HG03565 (cell line): ENCODE data around the gene LMAN2L.
"Not testable (repeated sequence)": the region's sequence is repeated elsewhere in the genome, so short reads cannot be mapped to it uniquely, and the experiment has no call there.

ENCODE experiments used
- ATAC-seq: cut with Tn5 transposase; IDR thresholded peaks from one replicate; pipeline ENCODE4 v1.9.1; 2021; ENCODE audit warnings: mild to moderate bottlenecking, moderate library complexity; ENCODE audit not compliant: unreplicated experiment

Gene LMAN2L

GRCh38 chr2:96689431-96689991 is 50.4 kb downstream of the LMAN2L start:
- no peak for ATAC-seq

DNA sequence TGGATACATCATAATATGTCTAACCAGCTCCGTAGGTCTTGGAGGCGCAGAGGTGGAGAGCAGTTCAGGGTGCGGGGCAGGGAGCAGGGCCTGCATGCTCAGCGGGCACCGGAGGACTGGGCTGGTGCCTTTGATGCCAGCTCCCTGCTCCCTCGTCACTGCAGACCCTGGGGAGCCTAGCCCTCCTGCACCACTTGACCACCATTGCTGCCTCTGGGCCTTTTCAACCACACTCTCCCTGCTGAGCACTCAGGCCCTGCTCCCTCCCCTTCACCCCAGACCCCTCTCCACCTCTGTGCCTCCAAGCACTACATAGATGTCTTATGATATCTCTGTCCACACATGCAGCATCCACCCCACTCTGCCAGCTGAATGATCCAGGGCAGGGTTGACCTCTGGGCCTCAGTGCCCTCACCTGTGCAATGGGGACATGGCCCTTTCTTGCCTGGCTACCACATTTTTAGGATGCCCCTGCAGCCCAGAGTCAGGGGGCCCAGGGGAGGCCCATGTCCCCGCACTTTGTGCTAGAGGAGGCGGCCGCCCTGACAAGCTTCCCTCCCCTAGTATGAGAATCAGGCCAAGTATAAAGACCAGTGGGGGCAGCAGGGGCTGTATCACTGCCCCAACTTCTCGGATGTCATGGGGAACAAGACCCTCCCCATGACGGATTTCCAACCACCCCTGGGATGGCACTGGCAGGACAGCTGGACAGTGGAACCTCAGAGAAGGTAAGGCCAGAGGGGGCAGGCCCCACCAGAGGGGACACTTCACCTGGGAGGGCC is 51.0 kb downstream of the LMAN2L start:
- ATAC-seq = no peak

- ATAC-seq = no peak
Measured at GRCh38 chr2:96687711-96688640, 51.9 kb downstream of the LMAN2L start.

- ATAC-seq = no peak
Measured at GRCh38 chr2:96687266-96687665, 52.6 kb downstream of the LMAN2L start.

GRCh38 chr2:96685577-96686459 is 54.0 kb downstream of the LMAN2L start:
- no peak for ATAC-seq

- ATAC-seq = no peak
Measured at GRCh38 chr2:96684883-96685576, 54.8 kb downstream of the LMAN2L start.

DNA sequence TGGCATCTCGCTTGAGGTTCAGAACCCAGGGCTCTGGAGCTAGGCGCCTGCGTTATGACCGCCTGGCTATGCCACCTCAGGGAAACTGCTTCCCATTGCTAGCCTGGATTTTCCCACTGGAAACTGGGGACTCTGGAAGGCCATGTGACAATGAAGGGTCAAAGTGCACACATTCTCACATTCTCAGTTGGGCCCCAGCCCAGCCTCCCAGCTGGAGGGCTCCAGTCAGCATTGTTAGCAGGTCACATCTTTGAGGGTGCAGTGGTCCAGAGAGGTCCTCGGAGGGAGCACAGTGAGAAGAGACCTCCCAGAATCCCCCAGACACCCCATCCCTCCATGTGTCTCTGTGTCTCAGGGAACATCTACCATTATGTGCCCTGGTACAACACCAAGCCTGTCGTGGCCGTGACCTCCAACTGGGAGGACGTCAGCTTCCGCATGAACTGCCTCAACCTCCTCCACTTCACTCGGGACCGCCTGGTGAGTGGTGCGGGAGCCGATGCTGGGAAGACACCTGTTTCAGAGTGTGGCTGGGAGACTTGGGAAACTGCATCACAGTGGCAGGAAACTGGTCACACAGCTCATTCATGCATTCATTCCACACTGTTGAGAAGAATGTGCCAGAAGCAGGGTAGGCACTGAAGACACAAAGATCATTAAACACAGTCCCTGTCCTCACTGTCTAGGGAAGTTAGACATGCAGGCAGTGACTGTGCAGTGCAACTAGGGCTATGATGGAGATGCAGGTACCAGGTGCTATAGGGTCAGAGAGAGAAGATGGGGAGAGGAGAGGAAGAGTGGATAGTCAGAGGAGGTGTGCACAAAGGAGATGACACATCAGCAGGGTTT is 55.7 kb downstream of the LMAN2L start:
- ATAC-seq = no peak

DNA sequence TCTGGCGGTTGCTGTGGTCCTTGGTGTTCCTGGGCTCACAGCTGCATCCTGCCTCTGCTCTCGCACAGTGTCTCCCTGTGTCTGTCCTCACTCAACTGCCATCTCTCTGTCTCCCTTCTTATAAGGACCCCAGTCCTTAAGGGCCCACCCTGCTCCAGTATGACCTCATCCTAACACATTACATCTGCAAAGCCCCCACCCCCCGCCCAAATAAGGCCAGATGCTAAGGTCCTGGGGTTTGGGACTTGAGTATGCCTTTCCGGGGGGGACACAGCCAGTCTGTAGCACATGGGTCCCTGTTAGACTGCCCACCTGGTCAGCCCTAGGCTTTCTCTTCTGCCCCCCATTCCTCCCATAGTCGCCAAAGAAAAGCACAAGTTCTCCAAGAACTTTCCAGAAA is 56.6 kb downstream of the LMAN2L start:
- ATAC-seq = no peak

DNA sequence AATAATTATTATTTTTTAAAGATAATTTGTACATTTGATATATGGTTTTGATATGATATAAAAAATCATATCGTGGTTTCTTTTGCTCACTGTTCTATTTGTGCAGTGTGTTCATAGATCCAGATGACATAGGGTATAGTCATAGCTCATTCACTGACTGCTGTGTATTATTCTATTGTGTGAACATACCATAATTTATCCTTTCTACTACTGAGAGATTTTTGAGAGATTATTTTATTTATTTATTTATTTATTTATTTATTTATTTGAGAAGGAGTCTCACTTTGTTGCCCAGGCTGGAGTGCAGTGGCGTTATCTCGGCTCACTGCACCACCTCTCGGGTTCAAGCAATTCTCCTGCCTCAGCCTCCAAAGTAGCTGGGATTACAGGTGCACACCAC is 58.3 kb downstream of the LMAN2L start:
- ATAC-seq = no peak

DNA sequence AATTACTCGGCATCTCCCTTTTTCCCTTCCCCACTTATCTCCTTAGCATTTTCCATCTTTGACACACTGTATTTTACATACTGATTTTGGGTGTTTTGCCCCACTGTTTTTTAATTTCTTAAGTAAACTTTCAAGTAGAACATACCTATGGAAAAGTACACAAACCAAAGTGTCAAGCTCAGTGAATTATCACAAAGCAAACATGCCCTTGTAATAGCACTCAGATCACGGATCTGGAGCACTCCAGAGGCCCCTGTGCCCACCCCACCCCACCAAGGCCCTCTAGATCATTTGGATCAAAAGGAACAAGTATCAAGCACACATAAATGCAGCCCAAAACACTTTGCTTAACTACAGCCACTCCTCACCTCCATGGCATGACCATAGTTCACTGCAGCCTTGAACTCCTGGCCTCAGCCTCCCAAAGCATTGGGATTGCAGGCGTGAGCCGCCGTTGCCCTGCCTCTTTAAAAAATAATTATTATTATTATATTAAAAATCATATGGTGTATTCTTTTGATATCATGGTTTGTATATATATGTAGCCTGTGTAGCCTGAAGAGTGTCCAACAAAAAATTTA is 59.2 kb downstream of the LMAN2L start:
- ATAC-seq = no peak

DNA sequence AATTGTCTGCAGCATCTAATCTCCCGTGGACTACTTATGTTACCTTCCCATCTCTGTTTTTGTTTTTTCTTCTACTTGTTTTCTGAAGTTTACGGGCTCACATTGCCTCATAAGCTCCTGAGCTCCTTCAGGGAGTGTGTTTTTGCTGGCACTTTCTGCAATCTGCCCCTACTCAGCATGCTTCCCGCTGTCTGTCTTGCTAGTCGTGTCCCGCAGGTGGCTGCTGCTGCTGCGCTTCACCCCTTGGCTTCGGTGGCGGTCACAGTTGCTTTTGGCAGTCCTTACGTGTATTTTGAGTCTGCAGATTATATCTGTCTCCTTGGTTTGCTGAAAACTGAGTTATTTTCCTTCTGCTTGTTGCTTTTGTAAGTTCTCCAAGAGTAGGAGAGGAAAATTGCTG is 60.0 kb downstream of the LMAN2L start:
- no peak for ATAC-seq

DNA sequence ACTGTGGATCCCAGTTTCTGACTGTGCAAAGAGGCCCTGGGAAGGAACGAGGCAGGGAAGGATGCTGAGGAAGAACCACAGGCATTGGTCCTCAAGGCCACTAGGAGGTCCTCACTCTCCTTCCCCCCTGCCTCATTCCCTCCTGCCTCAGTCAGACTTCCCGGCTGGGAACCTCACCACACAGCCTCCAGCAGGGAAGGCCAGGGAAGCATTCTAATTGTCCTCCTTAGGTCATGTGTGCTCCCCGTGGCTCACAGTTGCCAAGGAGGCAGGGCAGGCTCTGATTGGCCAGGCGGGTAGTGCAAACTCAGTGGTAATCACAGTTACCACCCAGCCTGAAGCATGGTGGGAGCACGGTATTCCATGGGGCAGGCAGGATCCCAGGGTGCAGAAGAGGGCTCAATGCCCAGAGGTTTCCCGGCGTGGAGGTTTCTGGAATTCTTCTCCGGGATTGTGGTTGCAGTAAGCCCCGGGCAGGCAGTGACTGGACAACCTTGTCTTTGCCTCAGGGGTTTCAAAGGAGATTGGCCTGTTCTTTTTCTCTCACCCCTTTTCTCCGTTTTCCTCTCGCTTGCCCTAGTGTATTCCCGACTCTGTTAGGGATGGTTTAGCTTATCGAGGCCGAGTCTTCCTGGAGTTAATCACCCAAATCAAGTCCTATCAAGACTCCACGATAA is 70.2 kb downstream of the LMAN2L start:
- ATAC-seq = no peak

DNA sequence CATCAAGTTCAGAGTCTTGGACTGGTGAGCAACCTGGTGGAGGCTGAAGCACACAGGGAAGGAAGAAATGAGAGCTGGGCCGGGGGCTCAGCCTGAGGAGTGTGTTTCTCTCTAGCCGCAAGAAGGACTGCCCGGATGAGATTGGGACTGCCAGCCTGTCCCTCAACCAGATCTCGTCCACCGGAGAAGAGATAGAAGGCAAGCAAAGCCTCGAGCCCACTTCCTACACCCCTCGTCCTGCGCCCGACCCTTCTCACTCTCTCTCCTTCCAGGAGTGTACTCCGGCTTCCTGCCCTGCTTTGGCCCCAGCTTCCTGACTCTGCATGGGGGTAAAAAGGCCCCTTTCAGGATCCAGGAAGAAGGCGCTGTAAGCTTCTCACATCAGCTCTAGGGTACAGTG is 71.1 kb downstream of the LMAN2L start:
- ATAC-seq = no peak

- not testable (repeated sequence) for ATAC-seq
Measured at GRCh38 chr2:96665717-96666116, 74.1 kb downstream of the LMAN2L start.

- ATAC-seq = no peak
Measured at GRCh38 chr2:96665083-96665569, 74.7 kb downstream of the LMAN2L start.

DNA sequence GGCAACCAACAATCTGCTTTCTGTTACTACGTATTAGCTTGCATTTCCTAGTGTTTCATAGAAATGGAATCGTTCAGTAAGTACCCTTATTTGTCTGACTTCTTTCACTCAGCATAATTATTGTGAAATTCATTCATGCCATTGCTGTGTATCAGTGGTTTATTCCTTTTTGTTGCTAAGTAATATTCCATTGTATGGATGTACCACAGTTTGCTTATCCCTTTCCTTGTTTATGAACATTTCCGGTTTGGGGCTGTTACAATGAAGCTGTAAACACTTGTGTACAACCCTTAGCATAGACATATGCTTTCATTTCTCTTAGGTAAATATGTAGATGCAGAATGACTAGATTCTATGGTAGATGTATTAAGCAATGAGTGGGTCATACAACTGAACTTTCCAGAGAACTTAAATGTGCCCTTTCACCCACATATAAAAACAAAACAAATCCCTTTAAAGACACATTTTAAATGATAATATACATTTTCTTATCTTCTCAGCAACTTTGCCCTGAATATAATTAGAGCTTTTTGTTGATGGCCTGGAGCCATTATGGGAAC is 75.4 kb downstream of the LMAN2L start:
- ATAC-seq = no peak

GRCh38 chr2:96663829-96664228 is 76.0 kb downstream of the LMAN2L start:
- no peak for ATAC-seq

DNA sequence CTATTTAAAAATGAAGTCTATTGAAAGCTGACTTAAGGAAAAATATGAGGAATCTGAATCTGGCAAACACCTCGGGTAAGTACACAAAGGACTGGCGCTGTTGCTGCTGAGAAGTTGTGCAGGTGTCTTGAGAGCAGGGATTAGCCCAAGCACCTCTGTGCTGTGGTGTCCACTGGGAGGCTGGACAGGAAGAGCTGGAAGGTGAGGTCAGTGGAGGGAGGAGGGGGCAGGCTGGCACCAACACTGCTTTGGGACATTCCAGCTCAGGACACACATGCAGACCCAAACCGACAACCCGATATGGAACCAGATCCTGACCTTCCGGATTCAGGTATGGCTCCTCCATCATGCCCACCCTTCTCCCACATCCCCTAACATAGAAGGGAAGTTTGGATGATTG is 76.7 kb downstream of the LMAN2L start:
- no peak for ATAC-seq
